Measurements from ENCODE around the gene PRPF19. TPM values are rescaled to one million over a fixed set of nuclear protein-coding genes. Genes with fewer than 3 reads are reported as not detected.

The PRPF19 gene
- total RNA-seq, 1 experiment from 2014 or later, result 116 TPM

GRCh38 chr11:60870733-60871377 lies 35.5 kb downstream of the PRPF19 start (continued):
- no peak for TF ChIP-seq FOXP4 (CRISPR knock-in tag; IDR thresholded peaks at IDR 0.05)
- no peak for TF ChIP-seq AFF4 (CRISPR knock-in tag; IDR thresholded peaks at IDR 0.05; ENCODE audit: borderline replicate concordance)
- no peak for TF ChIP-seq ATF6 (CRISPR knock-in tag; IDR thresholded peaks at IDR 0.05)
- no peak for TF ChIP-seq TP53 (CRISPR knock-in tag; IDR thresholded peaks at IDR 0.05)
- TF ChIP-seq USF1 (CRISPR knock-in tag; IDR thresholded peaks at IDR 0.05), result no peak
- TF ChIP-seq ZNF281 (CRISPR knock-in tag; IDR thresholded peaks at IDR 0.05), result no peak
- TF ChIP-seq ZBTB43 (CRISPR knock-in tag; IDR thresholded peaks at IDR 0.05), result no peak
- no peak for TF ChIP-seq USF2 (CRISPR knock-in tag; IDR thresholded peaks at IDR 0.05)
- no peak for TF ChIP-seq E2F5 (CRISPR knock-in tag; IDR thresholded peaks at IDR 0.05)
- TF ChIP-seq KAT7 (CRISPR knock-in tag; IDR thresholded peaks at IDR 0.05; ENCODE audit: borderline replicate concordance), result no peak
